Thyroid gland (tissue), 4 donors: ENCODE results near the gene TBX2.

Source experiments
- POLR2A ChIP-seq, 2 donors: fragments of 450-650 bp; IDR thresholded peaks; one replicate each; pipeline ENCODE4 v1.6.1; 2017; ENCODE audit warnings: antibody characterized with exemption in 2 of 2, mild to moderate bottlenecking in 2 of 2, moderate library complexity in 1 of 2
- TF ChIP-seq, protein P1 (sequence below), 6 experiments: fragments of 200-600 bp in 3 of 6; fragments of 450-650 bp in 3 of 6; sonication (generic) in 3 of 6; IDR thresholded peaks; one replicate each; pipeline ENCODE4 v1.5.1; 2016 to 2019; ENCODE audit warnings: antibody characterized with exemption in 6 of 6, mild to moderate bottlenecking in 2 of 6, inconsistent platforms in 1 of 6, moderate library complexity in 1 of 6

GRCh38 chr17:61393904-61394629, 5.6 kb upstream of the TBX2 start:
- TF ChIP-seq, protein P1, sequence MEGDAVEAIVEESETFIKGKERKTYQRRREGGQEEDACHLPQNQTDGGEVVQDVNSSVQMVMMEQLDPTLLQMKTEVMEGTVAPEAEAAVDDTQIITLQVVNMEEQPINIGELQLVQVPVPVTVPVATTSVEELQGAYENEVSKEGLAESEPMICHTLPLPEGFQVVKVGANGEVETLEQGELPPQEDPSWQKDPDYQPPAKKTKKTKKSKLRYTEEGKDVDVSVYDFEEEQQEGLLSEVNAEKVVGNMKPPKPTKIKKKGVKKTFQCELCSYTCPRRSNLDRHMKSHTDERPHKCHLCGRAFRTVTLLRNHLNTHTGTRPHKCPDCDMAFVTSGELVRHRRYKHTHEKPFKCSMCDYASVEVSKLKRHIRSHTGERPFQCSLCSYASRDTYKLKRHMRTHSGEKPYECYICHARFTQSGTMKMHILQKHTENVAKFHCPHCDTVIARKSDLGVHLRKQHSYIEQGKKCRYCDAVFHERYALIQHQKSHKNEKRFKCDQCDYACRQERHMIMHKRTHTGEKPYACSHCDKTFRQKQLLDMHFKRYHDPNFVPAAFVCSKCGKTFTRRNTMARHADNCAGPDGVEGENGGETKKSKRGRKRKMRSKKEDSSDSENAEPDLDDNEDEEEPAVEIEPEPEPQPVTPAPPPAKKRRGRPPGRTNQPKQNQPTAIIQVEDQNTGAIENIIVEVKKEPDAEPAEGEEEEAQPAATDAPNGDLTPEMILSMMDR (IDR thresholded peaks at IDR 0.05), result no peak
- no peak for TF ChIP-seq POLR2A (IDR thresholded peaks at IDR 0.05)
